Adipocyte (in vitro differentiated cells): ENCODE results near the gene RIT2.

Experiments used
- DNase-seq: peaks from one replicate; pipeline ENCODE4 v3.0.0-alpha.2; 2015; ENCODE audit warnings: low read depth
- H3K27me3 ChIP-seq: replicated peaks from 2 replicates; pipeline ENCODE4 v1.7.0; 2013; ENCODE audit warnings: mild to moderate bottlenecking, low read length, moderate library complexity; ENCODE audit not compliant: control insufficient read depth, insufficient read depth
- H3K36me3 ChIP-seq: 2 replicates; pipeline ENCODE4 v1.7.0; 2013; ENCODE audit warnings: low read length, mild to moderate bottlenecking, moderate library complexity; ENCODE audit not compliant: control insufficient read depth, insufficient read depth, severe bottlenecking
- H3K4me1 ChIP-seq: 2 replicates; pipeline ENCODE4 v1.7.0; 2013; ENCODE audit warnings: mild to moderate bottlenecking, low read length, moderate library complexity; ENCODE audit not compliant: control insufficient read depth, insufficient read depth
- H3K4me3 ChIP-seq: 2 replicates; pipeline ENCODE4 v1.7.0; 2013; ENCODE audit warnings: mild to moderate bottlenecking, low read length, moderate library complexity
- H3K9ac ChIP-seq: 2 replicates; pipeline ENCODE4 v1.7.0; 2013; ENCODE audit warnings: mild to moderate bottlenecking, low read length, moderate library complexity
- H3K9me3 ChIP-seq: 2 replicates; pipeline ENCODE4 v1.7.0; 2013; ENCODE audit warnings: mild to moderate bottlenecking, low read length, moderate library complexity; ENCODE audit not compliant: control insufficient read depth

Gene RIT2

GRCh38 chr18:42792731-42793130 lies 322.8 kb downstream of the RIT2 start:
- Histone ChIP-seq H3K9ac (no peak overlapping the region), H3K36me3 (no peaks in the 10 kb centered on the region), H3K27me3 (no peaks in the 10 kb centered on the region), H3K4me3 (no peak overlapping the region), H3K4me1 (peaks cover 8% of the 10 kb centered on the region), H3K9me3 (no peaks in the 10 kb centered on the region)
- DNase-seq: no peak

DNA sequence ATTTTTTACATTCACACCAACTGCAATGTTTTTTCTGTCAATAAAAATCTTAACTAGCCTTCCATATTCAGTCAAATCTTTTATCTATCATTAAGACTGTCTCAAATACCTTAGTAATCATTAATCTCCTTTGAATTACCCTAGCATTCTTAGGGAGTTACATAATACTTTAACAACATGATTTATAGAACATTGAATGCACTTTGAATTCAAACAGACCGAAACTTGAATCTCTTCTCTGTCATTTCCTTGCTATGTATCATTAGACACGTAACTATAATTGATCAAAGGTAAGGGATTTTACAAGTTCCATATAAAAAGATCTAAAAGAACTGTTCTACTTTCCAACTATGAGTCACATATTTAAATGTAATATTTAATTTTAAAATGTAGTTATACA lies 330.9 kb downstream of the RIT2 start:
- no peak overlapping the region for H3K9ac ChIP-seq
- no peaks in the 10 kb centered on the region for H3K9me3 ChIP-seq
- no peaks in the 10 kb centered on the region for H3K27me3 ChIP-seq
- DNase-seq: no peak
- no peaks in the 10 kb centered on the region for H3K4me1 ChIP-seq
- H3K4me3 ChIP-seq: no peak overlapping the region
- H3K36me3 ChIP-seq: no peaks in the 10 kb centered on the region

DNA sequence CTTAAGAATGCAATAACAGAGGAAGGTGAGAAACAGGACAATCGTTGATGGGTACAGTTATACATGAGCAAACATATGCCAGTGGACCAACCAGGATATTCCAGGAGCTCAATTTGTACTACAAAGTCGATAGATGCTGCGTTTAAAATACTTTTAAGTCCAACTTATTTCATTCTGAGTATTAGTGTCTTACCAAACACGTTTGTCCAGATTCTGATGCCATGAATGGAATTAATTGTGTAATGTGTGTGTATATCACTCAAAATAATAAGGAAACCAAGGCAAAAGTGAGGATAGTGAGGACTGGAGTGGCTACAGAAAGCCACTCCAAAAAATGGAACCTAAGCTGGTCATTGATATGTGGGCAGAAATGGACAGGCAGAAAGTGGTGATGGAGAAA lies 332.6 kb downstream of the RIT2 start:
- H3K9ac ChIP-seq: no peak overlapping the region
- H3K4me3 ChIP-seq: no peak overlapping the region
- H3K9me3 ChIP-seq: no peaks in the 10 kb centered on the region
- no peaks in the 10 kb centered on the region for H3K36me3 ChIP-seq
- no peak for DNase-seq
- H3K4me1 ChIP-seq: no peaks in the 10 kb centered on the region
- no peaks in the 10 kb centered on the region for H3K27me3 ChIP-seq

DNA sequence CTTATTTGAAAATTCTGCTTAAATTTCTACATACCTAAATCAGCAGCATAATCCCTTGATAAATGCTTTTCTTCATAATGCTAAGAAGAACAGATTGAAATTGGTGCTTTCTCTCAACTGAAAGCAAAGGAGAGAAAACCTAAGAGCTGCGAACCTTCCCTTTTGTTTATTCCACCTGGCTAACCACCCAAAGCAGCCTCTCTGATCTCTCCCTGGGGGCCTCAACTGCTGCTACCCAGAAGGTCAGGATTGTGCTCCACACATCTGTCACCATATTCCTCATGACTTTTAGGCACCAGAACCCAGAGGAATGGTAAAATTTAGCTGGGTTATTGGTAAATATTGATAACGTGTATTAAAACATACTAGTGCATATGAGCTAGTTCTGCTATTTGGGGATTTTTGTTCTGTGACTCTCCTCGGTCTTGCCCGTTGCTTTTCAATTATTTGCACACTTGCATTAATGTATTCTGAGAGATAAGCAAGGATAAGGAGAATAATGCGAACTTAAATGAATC lies 334.1 kb downstream of the RIT2 start:
- no peaks in the 10 kb centered on the region for H3K9me3 ChIP-seq
- no peaks in the 10 kb centered on the region for H3K27me3 ChIP-seq
- no peaks in the 10 kb centered on the region for H3K4me1 ChIP-seq
- no peak for DNase-seq
- no peak overlapping the region for H3K9ac ChIP-seq
- no peaks in the 10 kb centered on the region for H3K36me3 ChIP-seq
- H3K4me3 ChIP-seq: no peak overlapping the region

GRCh38 chr18:42780171-42780570 lies 335.3 kb downstream of the RIT2 start:
- H3K36me3 ChIP-seq: no peaks in the 10 kb centered on the region
- no peaks in the 10 kb centered on the region for H3K9me3 ChIP-seq
- H3K9ac ChIP-seq: no peak overlapping the region
- H3K4me1 ChIP-seq: no peaks in the 10 kb centered on the region
- DNase-seq: no peak
- no peak overlapping the region for H3K4me3 ChIP-seq
- H3K27me3 ChIP-seq: no peaks in the 10 kb centered on the region

DNA sequence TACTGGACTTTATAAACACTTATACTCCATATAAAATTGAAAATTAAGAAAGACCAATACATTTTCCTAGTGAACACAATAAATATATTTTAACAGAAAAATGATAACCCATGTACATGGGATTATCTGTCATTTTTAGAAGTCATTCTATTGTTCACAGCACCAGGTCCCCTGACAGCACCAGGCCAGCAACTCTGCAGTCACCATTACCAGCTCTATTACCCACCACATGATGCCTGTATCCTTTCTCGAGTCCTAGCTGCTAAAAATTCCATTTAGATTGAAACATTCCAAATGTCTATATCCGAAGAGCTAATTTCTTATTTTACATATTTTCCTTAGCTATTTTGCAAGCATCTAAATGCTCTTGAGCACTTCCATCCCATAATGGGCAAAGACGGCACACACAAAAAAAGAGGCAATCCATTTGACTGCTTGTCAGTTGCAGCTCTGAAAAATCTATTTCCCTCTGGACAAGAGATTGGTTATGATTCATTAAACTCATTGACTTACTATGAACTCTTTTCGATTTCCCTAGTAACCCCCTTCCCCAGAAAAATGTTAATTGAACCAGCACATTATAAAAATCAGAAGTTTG lies 336.9 kb downstream of the RIT2 start:
- no peaks in the 10 kb centered on the region for H3K9me3 ChIP-seq

DNA sequence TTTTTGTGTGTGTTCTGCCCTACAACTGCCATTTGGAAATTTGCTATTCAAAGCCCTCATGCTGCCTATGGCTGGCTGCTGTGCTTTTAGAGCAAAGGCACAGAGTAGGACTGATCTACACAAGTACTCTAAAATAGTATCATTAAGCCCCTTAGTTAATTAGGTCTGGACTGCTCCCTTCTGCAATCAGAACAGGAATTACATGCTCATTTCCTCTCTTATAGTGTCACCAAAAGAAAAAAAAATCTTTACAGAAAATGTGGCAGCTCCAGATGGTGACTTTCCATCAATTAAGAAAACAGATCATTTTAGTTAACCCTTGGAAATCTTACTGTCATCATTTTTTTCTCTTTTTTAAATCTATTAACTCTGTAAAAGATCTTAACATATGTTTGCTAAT lies 337.5 kb downstream of the RIT2 start:
- H3K9me3 ChIP-seq: no peaks in the 10 kb centered on the region
- H3K27me3 ChIP-seq: no peaks in the 10 kb centered on the region
- H3K36me3 ChIP-seq: no peaks in the 10 kb centered on the region
- no peak overlapping the region for H3K4me3 ChIP-seq
- no peak overlapping the region for H3K9ac ChIP-seq
- H3K4me1 ChIP-seq: no peaks in the 10 kb centered on the region
- DNase-seq: no peak

More for the DNA sequence above, 336.9 kb downstream of the RIT2 start:
- no peak for DNase-seq
- Histone ChIP-seq H3K27me3 (no peaks in the 10 kb centered on the region), H3K36me3 (no peaks in the 10 kb centered on the region), H3K9ac (no peak overlapping the region), H3K4me3 (no peak overlapping the region), H3K4me1 (no peaks in the 10 kb centered on the region)

DNA sequence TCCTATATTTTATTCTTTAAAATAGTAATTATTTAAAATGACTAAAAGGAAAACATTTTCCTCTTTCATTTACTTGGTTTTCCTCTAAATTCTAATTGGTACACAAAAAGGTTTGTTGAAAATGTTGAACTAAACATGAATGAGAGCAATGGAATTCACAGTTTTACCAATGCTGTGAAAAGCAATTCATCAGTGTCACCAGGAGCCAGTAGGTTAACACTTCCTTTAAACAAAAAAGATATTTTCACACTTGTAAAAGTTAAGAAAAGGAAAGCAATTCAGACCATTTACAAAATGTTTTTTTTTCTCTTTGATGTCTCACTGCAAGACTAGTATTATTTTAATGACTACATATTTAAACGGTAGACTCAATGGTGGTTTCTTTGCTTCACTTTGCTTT lies 341.6 kb downstream of the RIT2 start:
- Histone ChIP-seq H3K4me1 (no peaks in the 10 kb centered on the region), H3K9me3 (no peaks in the 10 kb centered on the region), H3K27me3 (no peaks in the 10 kb centered on the region), H3K9ac (no peak overlapping the region), H3K36me3 (no peaks in the 10 kb centered on the region), H3K4me3 (no peak overlapping the region)
- no peak for DNase-seq

DNA sequence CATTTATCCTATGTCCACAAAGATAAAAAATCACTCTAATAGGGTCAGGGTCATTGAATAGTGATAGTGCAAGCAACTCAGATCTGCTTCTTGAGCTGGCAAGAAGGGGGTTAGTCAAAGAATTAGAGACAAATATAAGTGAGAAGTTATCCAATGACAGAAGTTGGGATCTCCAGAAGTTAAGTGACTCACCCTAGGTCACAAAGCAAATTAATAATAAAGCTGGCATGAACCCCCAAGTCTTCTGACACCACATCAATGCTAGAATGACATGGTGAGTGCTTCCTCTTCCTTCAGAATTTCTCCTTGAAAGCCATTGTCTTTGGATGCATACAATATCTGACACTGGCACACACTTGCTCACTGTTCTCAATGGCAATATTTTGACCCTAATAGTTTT lies 343.5 kb downstream of the RIT2 start:
- Histone ChIP-seq H3K4me1 (no peaks in the 10 kb centered on the region), H3K9me3 (no peaks in the 10 kb centered on the region), H3K36me3 (no peaks in the 10 kb centered on the region), H3K4me3 (no peak overlapping the region), H3K9ac (no peak overlapping the region), H3K27me3 (no peaks in the 10 kb centered on the region)
- DNase-seq: no peak

GRCh38 chr18:42765302-42765701 lies 350.2 kb downstream of the RIT2 start:
- H3K4me3 ChIP-seq: no peak overlapping the region
- no peaks in the 10 kb centered on the region for H3K36me3 ChIP-seq
- H3K27me3 ChIP-seq: no peaks in the 10 kb centered on the region
- no peak for DNase-seq
- no peaks in the 10 kb centered on the region for H3K9me3 ChIP-seq
- no peaks in the 10 kb centered on the region for H3K4me1 ChIP-seq
- no peak overlapping the region for H3K9ac ChIP-seq

- Histone ChIP-seq H3K9me3 (no peaks in the 10 kb centered on the region), H3K9ac (no peak overlapping the region), H3K4me1 (no peaks in the 10 kb centered on the region), H3K36me3 (no peaks in the 10 kb centered on the region), H3K4me3 (no peak overlapping the region), H3K27me3 (no peaks in the 10 kb centered on the region)
- no peak for DNase-seq
These were observed 355.2 kb downstream of the RIT2 start for GRCh38 chr18:42760290-42760689.

GRCh38 chr18:42758852-42759251 lies 356.6 kb downstream of the RIT2 start:
- Histone ChIP-seq H3K9ac (no peak overlapping the region), H3K9me3 (no peaks in the 10 kb centered on the region), H3K36me3 (no peaks in the 10 kb centered on the region), H3K4me1 (no peaks in the 10 kb centered on the region), H3K27me3 (no peaks in the 10 kb centered on the region), H3K4me3 (no peak overlapping the region)
- no peak for DNase-seq
